ENCODE data around the gene AHI1. TPM values are rescaled to one million over a fixed set of nuclear protein-coding genes. Genes with fewer than 3 reads are reported as not detected.

AHI1 gene
- total RNA-seq, 1 donor from 2014 or later, result 9.3 TPM

DNA sequence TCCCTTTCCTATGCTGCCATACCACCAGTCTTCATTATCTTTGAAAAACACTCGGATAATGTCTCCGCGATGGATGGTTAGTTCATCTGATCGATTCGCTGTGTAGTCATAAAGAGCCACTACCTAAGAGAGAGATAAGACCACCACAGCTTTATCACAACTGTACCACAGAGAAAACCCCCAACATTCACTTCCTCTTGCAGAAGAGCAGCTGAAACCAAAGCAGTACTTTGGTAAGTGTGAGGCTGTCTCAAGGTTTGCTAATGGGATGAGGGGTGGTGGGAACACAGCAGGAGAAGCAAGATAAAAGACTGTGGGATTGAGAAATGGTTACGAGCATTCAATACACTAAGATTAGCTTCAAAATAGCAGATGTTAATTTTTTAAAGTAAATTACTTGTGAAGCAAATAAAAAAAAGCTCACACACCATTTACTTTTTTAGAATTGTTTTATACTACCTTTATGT is 174.3 kb downstream of the AHI1 start:
- H3K9me3 ChIP-seq (replicated peaks), result no peaks in the 10 kb centered on the region
- H3K27ac ChIP-seq (replicated peaks), result no peak overlapping the region
- no peak overlapping the region for H3K4me3 ChIP-seq
- no peak for DNase-seq
- intact Hi-C loops (cut with micrococcal nuclease), result no loop called here
- H3K27me3 ChIP-seq (ENCODE audit: low read depth), result no peaks in the 10 kb centered on the region
- no peaks in the 10 kb centered on the region for H3K4me1 ChIP-seq
- H3K36me3 ChIP-seq, result peaks cover 2% of the 10 kb centered on the region
- TF ChIP-seq, protein P1, sequence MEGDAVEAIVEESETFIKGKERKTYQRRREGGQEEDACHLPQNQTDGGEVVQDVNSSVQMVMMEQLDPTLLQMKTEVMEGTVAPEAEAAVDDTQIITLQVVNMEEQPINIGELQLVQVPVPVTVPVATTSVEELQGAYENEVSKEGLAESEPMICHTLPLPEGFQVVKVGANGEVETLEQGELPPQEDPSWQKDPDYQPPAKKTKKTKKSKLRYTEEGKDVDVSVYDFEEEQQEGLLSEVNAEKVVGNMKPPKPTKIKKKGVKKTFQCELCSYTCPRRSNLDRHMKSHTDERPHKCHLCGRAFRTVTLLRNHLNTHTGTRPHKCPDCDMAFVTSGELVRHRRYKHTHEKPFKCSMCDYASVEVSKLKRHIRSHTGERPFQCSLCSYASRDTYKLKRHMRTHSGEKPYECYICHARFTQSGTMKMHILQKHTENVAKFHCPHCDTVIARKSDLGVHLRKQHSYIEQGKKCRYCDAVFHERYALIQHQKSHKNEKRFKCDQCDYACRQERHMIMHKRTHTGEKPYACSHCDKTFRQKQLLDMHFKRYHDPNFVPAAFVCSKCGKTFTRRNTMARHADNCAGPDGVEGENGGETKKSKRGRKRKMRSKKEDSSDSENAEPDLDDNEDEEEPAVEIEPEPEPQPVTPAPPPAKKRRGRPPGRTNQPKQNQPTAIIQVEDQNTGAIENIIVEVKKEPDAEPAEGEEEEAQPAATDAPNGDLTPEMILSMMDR (IDR thresholded peaks at IDR 0.05; ENCODE audit: borderline replicate concordance), result no peak

DNA sequence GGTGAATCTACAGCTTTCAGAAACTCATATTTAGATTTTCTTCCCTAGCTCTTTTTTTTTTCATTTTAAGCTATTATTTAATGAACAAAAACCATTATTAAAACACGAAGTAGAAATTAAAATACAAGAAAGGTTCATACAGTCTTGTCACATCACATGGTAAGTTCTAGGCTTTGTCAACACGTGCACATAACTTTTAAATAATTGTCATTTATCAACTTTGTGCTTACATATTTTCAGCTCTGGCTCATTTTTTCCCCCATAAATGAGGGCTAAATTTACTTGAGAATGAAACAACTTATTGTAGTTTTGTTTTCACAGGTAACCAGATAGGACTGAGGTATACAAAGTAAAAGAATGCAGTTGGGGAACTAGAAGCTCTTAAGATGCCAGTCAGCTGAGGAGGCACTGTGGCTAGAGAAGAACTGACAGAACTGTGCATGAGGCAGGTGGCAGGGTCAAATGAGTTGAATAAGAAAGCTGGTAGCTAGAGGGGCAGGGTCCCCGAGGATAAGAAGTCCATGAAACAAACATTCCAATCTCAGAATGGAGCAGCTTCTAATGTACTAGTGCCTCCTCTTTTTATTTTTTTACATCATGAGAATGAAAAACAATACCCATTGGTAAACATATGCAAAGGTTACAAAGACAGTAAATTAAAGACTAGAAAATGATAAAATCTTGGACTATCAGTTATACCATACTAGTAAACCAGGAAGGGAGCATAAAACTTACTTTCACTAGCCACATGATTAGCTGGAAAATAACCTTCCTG is 174.9 kb downstream of the AHI1 start:
- H3K27me3 ChIP-seq (ENCODE audit: low read depth), result no peaks in the 10 kb centered on the region
- TF ChIP-seq, protein P1 (IDR thresholded peaks at IDR 0.05; ENCODE audit: borderline replicate concordance), result no peak
- no peaks in the 10 kb centered on the region for H3K4me1 ChIP-seq
- no peaks in the 10 kb centered on the region for H3K9me3 ChIP-seq (replicated peaks)
- no peak overlapping the region for H3K4me3 ChIP-seq
- DNase-seq, result no peak
- intact Hi-C loops (cut with micrococcal nuclease), result no loop called here
- peaks cover 8% of the 10 kb centered on the region for H3K36me3 ChIP-seq
- no peak overlapping the region for H3K27ac ChIP-seq (replicated peaks)

DNA sequence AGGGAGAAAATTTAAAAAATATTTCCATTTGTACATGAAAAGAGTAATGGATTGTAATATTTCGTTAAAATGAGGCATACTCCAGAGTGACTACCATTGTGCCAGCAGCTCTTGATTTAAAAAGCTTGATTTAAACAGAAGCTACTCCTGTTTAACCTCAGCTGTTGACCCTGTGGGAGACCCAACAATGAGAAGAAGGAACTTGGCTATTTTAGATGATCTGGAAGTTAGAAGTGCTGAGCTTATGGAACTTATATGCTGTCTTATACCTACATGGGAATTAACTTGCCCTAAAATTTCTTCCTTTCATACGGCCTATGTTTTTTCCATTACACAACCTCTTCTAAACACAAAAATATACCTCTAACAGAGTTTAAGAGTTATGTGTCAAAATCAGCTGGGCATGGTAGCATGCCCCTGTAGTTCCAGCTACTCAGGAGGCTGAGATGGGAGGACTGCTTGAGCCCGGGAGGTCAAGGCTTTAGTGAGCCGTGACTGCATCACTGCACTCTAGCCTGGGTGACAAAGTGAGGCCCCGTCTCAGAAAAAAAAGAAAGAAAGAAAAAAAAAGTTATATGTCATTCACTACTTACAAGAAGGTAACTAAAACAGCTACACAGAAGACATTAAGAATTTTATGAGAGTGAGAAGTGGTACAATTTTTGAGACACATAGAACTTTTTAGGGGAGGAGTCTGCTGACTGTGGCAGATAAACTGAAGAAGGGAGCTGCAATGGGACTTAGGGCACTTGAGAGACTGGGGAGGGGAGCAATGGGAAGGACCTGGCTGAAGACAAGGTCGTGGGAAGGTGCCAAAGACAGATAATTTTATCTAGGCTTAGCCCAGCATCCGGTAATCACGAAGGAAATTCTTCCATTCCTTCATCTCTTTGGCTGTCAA is 176.6 kb downstream of the AHI1 start:
- Histone ChIP-seq H3K36me3 (peaks cover 12% of the 10 kb centered on the region), H3K27me3 (ENCODE audit: low read depth) (no peaks in the 10 kb centered on the region), H3K4me3 (no peak overlapping the region), H3K4me1 (no peaks in the 10 kb centered on the region), H3K9me3 (replicated peaks) (no peaks in the 10 kb centered on the region), H3K27ac (replicated peaks) (no peak overlapping the region)
- TF ChIP-seq, protein P1 (IDR thresholded peaks at IDR 0.05; ENCODE audit: borderline replicate concordance), result no peak
- DNase-seq, result no peak
- intact Hi-C loops (cut with micrococcal nuclease), result no loop called here

DNA sequence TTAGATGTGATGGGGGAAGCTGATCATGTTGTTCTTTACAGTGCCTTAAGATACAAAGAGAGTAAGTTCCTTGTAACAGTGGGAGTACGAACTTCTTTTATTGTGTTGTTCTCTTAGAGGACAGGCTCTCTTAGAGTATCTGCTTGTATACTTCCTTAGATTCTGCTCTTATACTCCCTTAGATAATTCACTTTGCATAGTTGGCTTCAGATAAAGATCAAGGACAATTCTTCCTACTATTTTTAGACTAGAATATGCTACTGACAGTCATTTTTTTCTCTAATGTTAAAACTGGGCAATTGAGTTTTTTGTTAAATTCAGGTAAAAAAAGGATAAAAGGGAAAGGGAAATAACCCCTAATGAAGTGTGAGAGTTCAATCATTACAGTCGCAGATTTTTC is 177.7 kb downstream of the AHI1 start:
- DNase-seq, result no peak
- no peaks in the 10 kb centered on the region for H3K9me3 ChIP-seq (replicated peaks)
- intact Hi-C loops (cut with micrococcal nuclease), result no loop called here
- H3K27me3 ChIP-seq (ENCODE audit: low read depth), result no peaks in the 10 kb centered on the region
- H3K4me3 ChIP-seq, result no peak overlapping the region
- peaks cover 12% of the 10 kb centered on the region for H3K36me3 ChIP-seq
- H3K4me1 ChIP-seq, result no peaks in the 10 kb centered on the region
- no peak overlapping the region for H3K27ac ChIP-seq (replicated peaks)
- TF ChIP-seq, protein P1 (IDR thresholded peaks at IDR 0.05; ENCODE audit: borderline replicate concordance), result no peak

DNA sequence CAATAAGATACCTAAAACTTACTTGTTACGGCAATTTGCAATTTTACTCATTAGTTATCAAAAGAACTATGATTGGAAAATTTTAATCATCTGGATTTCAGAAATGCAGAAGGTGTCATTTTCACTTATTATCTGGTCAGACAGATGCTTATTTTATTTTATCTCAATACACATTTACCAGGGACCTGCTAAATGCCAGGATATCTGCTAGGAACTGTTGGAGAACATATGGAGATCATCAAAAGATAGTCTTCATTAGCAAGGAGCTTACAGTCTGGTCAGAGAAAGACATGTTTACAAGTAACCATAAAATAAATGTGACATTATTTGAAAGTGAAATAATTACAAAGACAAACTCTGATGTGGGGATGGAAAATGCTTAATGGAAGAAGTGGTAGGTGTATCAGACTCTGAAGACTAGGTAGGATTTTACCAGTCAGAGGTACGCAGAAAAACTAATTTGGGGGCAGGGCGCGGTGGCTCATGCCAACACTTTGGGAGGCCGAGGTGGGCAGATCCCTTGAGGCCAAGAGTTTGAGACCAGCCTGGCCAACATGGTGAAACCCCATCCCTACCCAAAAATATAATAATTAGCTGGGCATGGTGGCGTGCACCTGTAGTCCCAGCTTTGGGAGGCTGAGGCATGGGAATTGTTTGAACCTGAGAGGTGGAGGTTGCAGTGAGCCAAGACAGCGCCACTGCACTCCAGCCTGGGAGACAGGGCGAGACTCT is 178.6 kb downstream of the AHI1 start:
- TF ChIP-seq, protein P1 (IDR thresholded peaks at IDR 0.05; ENCODE audit: borderline replicate concordance), result no peak
- intact Hi-C loops (cut with micrococcal nuclease), result no loop called here
- H3K9me3 ChIP-seq (replicated peaks), result no peaks in the 10 kb centered on the region
- no peaks in the 10 kb centered on the region for H3K27me3 ChIP-seq (ENCODE audit: low read depth)
- no peak overlapping the region for H3K4me3 ChIP-seq
- H3K36me3 ChIP-seq, result peaks cover 17% of the 10 kb centered on the region
- no peak overlapping the region for H3K27ac ChIP-seq (replicated peaks)
- DNase-seq, result no peak
- no peaks in the 10 kb centered on the region for H3K4me1 ChIP-seq

Measured in left ventricle myocardium inferior (tissue), 1 donor.